CD14-positive monocyte (primary cell): Measurements from ENCODE around the gene ALPI. TPM values are rescaled to one million over a fixed set of nuclear protein-coding genes. Genes with fewer than 3 reads are reported as not detected.

Experiments used
- DNase-seq, 3 donors: peaks; one replicate each; pipeline ENCODE4 v3.0.0-alpha.2; 2011 to 2022
- H2AFZ ChIP-seq: 2 replicates; pipeline ENCODE4 v1.6.0; 2012; ENCODE audit warnings: mild to moderate bottlenecking, low read depth, low read length, inconsistent platforms; ENCODE audit not compliant: insufficient read depth, poor library complexity, severe bottlenecking
- H3K27ac ChIP-seq, 2 donors: 1 replicate in 1 of 2; 2 replicates in 1 of 2; pipeline ENCODE4 v1.5.1; 2012 to 2013; ENCODE audit warnings: low read length in 2 of 2, control low read depth in 1 of 2, inconsistent platforms in 1 of 2, low read depth in 1 of 2, mild to moderate bottlenecking in 1 of 2
- H3K27me3 ChIP-seq, 2 donors: one replicate each; pipeline versions ENCODE4 v1.6.0 to v1.6.1; 2011 to 2013; ENCODE audit warnings: low read length in 2 of 2; ENCODE audit not compliant: control insufficient read depth in 2 of 2, insufficient read depth in 2 of 2
- H3K36me3 ChIP-seq, 2 donors: replicated peaks in 1 of 2; 1 replicate in 1 of 2; 2 replicates in 1 of 2; pipeline versions ENCODE4 v1.5.1 to v1.6.1; 2012 to 2013; ENCODE audit warnings: low read length in 2 of 2, control low read depth in 1 of 2, inconsistent platforms in 1 of 2, mild to moderate bottlenecking in 1 of 2; ENCODE audit not compliant: insufficient read depth in 2 of 2, control insufficient read depth in 1 of 2
- H3K4me1 ChIP-seq, 2 donors: 1 replicate in 1 of 2; 2 replicates in 1 of 2; pipeline versions ENCODE4 v1.5.1 to v1.6.1; 2012 to 2013; ENCODE audit warnings: low read length in 2 of 2, control low read depth in 1 of 2, inconsistent platforms in 1 of 2, mild to moderate bottlenecking in 1 of 2, moderate library complexity in 1 of 2; ENCODE audit not compliant: insufficient read depth in 2 of 2, control insufficient read depth in 1 of 2
- H3K4me2 ChIP-seq: replicated peaks from 2 replicates; pipeline ENCODE3; 2012; ENCODE audit warnings: low read length, moderate library complexity, mild to moderate bottlenecking; ENCODE audit not compliant: poor library complexity, severe bottlenecking; ENCODE audit errors: extremely low read depth
- H3K4me3 ChIP-seq, 3 experiments: fragments of 200-600 bp in 1 of 3; sonication (generic) in 1 of 3; replicated peaks in 1 of 3; 1 replicate in 2 of 3; 2 replicates in 1 of 3; pipeline ENCODE4 v1.5.1; 2011 to 2013; ENCODE audit warnings: low read length in 3 of 3, mild to moderate bottlenecking in 3 of 3, control low read depth in 2 of 3, low read depth in 2 of 3, inconsistent platforms in 1 of 3, moderate library complexity in 1 of 3
- H3K79me2 ChIP-seq: 2 replicates; pipeline ENCODE4 v1.6.0; 2012; ENCODE audit warnings: mild to moderate bottlenecking, control low read depth, inconsistent platforms, low read length, moderate library complexity; ENCODE audit not compliant: insufficient read depth
- H3K9ac ChIP-seq: 2 replicates; pipeline ENCODE4 v1.6.0; 2017; ENCODE audit warnings: low read length, mild to moderate bottlenecking; ENCODE audit not compliant: insufficient read depth, poor library complexity, severe bottlenecking
- H3K9me3 ChIP-seq, 2 donors: replicated peaks in 1 of 2; 1 replicate in 1 of 2; 2 replicates in 1 of 2; pipeline versions ENCODE4 v1.5.1 to v1.6.1; 2012 to 2013; ENCODE audit warnings: low read length in 2 of 2, control low read depth in 1 of 2; ENCODE audit not compliant: control insufficient read depth in 1 of 2, insufficient read depth in 1 of 2
- H4K20me1 ChIP-seq: 2 replicates; pipeline ENCODE4 v1.6.0; 2012; ENCODE audit warnings: mild to moderate bottlenecking, low read length, control low read depth, moderate library complexity; ENCODE audit not compliant: insufficient read depth
- H3K27ac Mint-ChIP-seq, 7 donors: one replicate each; pipeline ENCODE4 v1.8.0; 2020; ENCODE audit warnings: mild to moderate bottlenecking in 7 of 7, mixed read lengths in 7 of 7, moderate library complexity in 6 of 7, inconsistent platforms in 2 of 7
- H3K27me3 Mint-ChIP-seq, 3 donors: one replicate each; pipeline ENCODE4 v1.8.0; 2021 to 2022; ENCODE audit warnings: low read depth in 3 of 3, mild to moderate bottlenecking in 3 of 3, mixed read lengths in 3 of 3, moderate library complexity in 3 of 3, inconsistent platforms in 1 of 3
- H3K36me3 Mint-ChIP-seq, 2 donors: one replicate each; pipeline ENCODE4 v1.8.0; 2020; ENCODE audit warnings: mixed read lengths in 2 of 2, inconsistent platforms in 1 of 2, mild to moderate bottlenecking in 1 of 2
- H3K4me1 Mint-ChIP-seq: one replicate; pipeline ENCODE4 v1.8.0; 2020; ENCODE audit warnings: mild to moderate bottlenecking, mixed read lengths
- H3K4me3 Mint-ChIP-seq, 2 donors: one replicate each; pipeline ENCODE4 v1.8.0; 2020; ENCODE audit warnings: mild to moderate bottlenecking in 2 of 2, mixed read lengths in 2 of 2, moderate library complexity in 1 of 2
- H3K9me3 Mint-ChIP-seq, 7 donors: one replicate each; pipeline ENCODE4 v1.8.0; 2020 to 2022; ENCODE audit warnings: mixed read lengths in 7 of 7, mild to moderate bottlenecking in 6 of 7, moderate library complexity in 6 of 7, inconsistent platforms in 2 of 7
- CTCF ChIP-seq: fragments of 200-600 bp; IDR thresholded peaks from one replicate; pipeline ENCODE4 v1.8.0; 2022; ENCODE audit warnings: antibody characterized with exemption, mild to moderate bottlenecking
- WGBS: methylation state at CpG from one replicate; pipeline ENCODE4 v1.1.5; 2013; ENCODE audit warnings: missing lambda C conversion rate; ENCODE audit not compliant: insufficient coverage; 5-methylcytosine and 5-hydroxymethylcytosine counted together
- intact Hi-C, 2 donors: fragments of 100-400 bp; cut with micrococcal nuclease; formaldehyde crosslinking; loops; one replicate each; pipeline versions ENCODE4 v1.15.0 to v1.15.1; 2023
- polyA plus RNA-seq, 3 donors: library from polyadenylated mRNA; depleted of rRNA in 1 of 3; unstranded in 2 of 3; stranded (reverse) in 1 of 3; fragments of 300-500 nt in 2 of 3; fragments of >200 nt in 1 of 3; fragmentation: Illumina TruSeq in 2 of 3; gene quantifications; 1 replicate in 2 of 3; 2 replicates in 1 of 3; pipeline ENCODE4 v1.2.3, GENCODE V29; 2012 to 2021

The ALPI gene
- polyA plus RNA-seq, 3 donors, result not detected

GRCh38 chr2:232415138-232415690 lies 40.7 kb upstream of the ALPI start:
- Histone ChIP-seq H3K79me2 (no peaks in the 10 kb centered on the region), H3K9me3 (no peaks in the 10 kb centered on the region), H3K4me1 (peaks cover 0 to 4% of the 10 kb centered on the region in 2 donors), H2AFZ (no peak overlapping the region), H3K27me3 (peaks cover 13 to 42% of the 10 kb centered on the region in 2 donors), H4K20me1 (no peaks in the 10 kb centered on the region), H3K27ac (no peak overlapping the region), H3K36me3 (no peaks in the 10 kb centered on the region), H3K4me2 (no peak overlapping the region), H3K9ac (no peak overlapping the region), H3K4me3 (no peak overlapping the region)
- peaks cover 0 to 3% (median 0%) of the 10 kb centered on the region in 7 donors for H3K9me3 Mint-ChIP-seq
- H3K4me1 Mint-ChIP-seq, result peaks cover 7% of the 10 kb centered on the region
- intact Hi-C loops, result no loop called here
- WGBS, result 86% methylated on average over 5 of the region's 8 CpGs
- H3K27ac Mint-ChIP-seq, result no peak overlapping the region
- TF ChIP-seq CTCF, result no peak
- no peaks in the 10 kb centered on the region for H3K36me3 Mint-ChIP-seq
- H3K27me3 Mint-ChIP-seq, result peaks cover 35 to 61% (median 55%) of the 10 kb centered on the region in 3 donors
- DNase-seq, result no peak
- H3K4me3 Mint-ChIP-seq, result no peak overlapping the region

- Mint-ChIP-seq H3K27ac (no peak overlapping the region), H3K4me1 (peaks cover 7% of the 10 kb centered on the region), H3K36me3 (no peaks in the 10 kb centered on the region), H3K27me3 (peaks cover 37 to 63% (median 58%) of the 10 kb centered on the region in 3 donors), H3K9me3 (peaks cover 0 to 3% (median under 1%) of the 10 kb centered on the region in 7 donors), H3K4me3 (no peak overlapping the region)
- H3K27me3 ChIP-seq, result peaks cover 18 to 47% of the 10 kb centered on the region in 2 donors
- no peak for TF ChIP-seq CTCF
- H3K9me3 ChIP-seq, result peaks cover 0 to 1% of the 10 kb centered on the region in 2 donors
- no peak overlapping the region for H3K27ac ChIP-seq
- peaks cover 0 to 4% of the 10 kb centered on the region in 2 donors for H3K4me1 ChIP-seq
- H3K4me2 ChIP-seq, result no peak overlapping the region
- no peak overlapping the region for H3K4me3 ChIP-seq
- no peak for DNase-seq
- no peaks in the 10 kb centered on the region for H4K20me1 ChIP-seq
- intact Hi-C loops, result no loop called here
- H3K36me3 ChIP-seq, result no peaks in the 10 kb centered on the region
- H2AFZ ChIP-seq, result no peak overlapping the region
- 97% methylated on average over 9 of the region's 12 CpGs for WGBS
- H3K79me2 ChIP-seq, result no peaks in the 10 kb centered on the region
- H3K9ac ChIP-seq, result no peak overlapping the region
Observed at GRCh38 chr2:232415736-232416520, 40.0 kb upstream of the ALPI start.
